Activated CD4-positive, CD25-positive, alpha-beta regulatory T cell treated with anti-CD3 and anti-CD28 coated beads, Interleukin-2, amount 50 U/mL, for 16 hours (primary cell): ENCODE results near the gene PAF1.

Experiments used
- DNase-seq: peaks from one replicate; pipeline ENCODE4 v3.0.0-alpha.2; 2020; ENCODE audit warnings: low read depth, low spot score

The PAF1 gene

DNA sequence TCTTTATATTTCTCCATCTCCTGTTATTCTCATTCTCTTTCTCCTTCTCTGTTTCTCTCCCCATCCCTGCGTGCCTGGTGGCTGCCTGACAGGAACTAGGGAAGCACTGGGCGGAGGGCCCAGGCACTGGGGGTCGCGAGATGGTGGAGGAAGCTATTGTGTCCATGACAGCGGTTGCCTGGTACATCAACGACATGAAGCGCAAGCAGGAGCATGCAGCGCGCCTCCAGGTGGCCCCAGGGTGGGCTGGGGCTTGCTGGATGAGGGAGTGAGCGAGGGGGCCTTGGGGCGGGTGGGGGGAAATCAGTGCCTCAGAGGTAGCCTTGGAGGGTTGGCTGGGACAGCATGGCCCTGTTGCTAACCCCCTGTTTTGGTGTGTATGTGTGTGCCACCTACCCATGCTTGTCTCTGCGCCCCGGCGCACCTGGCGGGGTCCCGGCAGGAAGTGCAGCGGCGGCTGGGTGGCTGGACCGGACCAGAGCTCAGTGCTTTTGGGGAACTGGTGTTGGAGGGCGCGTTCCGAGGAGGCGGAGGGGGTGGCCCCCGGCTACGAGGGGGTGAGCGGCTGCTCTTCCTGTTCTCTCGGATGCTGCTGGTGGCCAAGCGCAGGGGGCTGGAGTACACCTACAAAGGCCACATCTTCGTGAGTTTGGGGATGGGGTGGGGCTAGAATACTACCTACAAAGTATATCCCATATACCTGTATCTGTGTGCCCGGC is 26.7 kb upstream of the PAF1 start:
- no peak for DNase-seq

DNA sequence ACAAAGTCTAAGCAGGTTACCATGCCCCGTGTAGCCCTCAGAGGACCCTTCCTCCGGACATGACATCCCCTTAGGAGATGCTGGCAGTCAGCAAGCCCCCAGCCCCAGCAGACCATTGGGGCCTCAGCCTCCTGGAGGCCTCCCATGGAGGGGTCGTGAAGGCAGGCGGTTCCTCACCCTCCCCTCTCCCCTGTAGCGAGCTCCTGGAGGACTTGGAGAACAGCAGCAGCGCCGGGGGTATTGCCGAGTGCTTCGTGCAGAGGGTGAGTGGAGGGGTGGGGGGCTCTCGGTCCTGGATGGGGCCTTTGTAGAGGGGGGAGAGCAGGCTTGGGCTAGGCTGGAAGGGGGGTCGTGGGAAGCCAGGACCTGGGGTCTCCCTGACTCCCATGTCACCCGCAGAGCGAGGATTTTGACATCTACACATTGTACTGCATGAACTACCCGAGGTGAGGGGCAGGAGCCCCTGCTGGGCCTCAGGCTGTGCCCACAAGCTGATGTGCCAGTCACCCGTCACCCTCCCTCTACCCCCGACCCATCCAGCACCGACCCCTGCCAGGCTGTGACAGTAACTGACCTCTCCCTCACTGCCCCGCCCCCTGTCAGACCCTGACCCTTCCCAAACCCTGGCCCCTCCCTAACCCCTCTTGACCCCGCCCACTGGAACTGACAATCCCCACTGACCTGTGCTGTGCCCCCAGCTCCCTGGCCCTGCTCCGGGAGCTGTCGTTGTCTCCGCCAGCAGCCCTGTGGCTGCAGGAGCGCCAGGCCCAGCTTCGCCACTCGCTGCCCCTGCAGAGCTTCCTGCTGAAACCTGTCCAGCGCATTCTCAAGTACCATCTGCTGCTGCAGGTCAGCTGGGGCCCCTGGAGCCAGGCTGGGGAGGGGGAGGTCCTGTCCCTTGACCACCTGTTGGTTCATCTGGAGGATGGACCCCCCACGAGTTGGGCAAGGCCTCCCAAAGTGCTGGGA is 25.5 kb upstream of the PAF1 start:
- DNase-seq: no peak

DNA sequence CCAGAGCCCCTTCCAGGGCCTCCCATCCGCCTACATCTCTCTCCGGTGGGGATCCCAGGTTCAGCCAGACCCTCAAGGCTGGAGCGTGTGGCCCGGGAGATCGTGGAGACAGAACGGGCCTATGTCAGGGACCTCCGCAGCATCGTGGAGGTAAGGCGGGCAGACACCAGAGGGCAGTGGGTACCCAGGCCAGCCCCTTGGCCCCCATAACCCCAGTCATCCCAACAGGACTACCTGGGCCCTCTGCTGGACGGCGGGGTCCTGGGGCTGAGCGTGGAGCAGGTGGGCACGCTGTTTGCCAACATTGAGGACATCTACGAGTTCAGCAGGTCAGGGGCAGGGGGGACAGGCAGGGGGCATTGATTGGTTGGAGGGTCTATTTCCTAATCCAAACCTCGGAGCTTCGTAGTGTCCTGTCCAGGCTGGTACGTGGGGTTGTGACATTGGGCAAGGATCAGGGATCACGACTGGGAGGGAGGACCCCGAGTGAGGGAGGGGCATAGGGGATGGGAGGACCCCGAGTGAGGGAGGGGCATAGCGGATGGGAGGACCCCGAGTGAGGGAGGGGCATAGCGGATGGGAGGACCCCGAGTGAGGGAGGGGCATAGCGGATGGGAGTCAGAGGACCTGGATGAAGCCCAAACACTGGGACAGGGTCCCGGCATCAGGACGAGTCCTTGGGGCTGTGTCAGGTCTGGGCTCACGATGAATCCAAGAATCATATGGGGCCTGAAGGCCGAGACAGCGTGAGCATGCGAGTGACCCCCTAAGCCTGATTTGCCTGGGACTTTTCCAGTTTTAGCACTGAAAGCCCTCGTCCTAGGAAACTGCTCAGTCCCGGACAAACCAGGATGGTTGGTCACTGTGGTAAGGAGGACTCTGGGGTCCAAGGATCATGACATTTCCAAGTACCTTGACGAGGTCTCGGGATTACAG is 24.5 kb upstream of the PAF1 start:
- no peak for DNase-seq

DNA sequence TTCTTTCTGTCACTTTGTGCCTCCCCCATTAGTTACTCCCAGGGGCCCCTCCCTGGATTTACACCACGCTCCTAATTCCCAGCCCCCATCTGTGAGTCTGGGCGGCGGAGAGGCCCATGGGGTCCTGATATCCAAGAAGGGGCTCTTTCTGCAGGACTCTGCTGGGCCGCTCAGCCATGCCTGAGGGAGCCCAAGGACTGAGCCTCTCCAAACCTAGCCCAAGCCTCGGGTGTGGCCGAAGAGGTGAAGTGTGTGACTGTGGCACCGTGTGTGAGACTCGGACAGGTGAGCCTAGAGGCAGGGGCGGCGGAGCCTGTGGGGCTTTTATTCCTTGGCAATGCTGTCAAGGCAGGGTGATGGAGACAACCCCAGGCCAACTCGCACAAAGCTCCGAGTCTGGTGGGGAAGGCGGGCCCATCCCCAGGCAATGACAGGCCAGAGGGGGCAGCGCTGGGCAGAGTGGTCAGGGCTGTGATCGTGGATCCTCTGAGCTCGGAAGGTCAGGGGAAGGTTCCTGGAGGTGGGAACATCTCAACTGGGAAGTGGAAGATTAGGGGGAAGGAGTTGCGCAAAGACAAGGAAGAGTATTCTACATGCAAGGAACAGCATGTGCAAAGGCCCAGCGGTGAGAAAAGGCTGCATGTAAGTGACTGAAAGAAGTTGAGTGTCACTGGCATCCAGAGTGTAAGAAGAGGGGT is 23.2 kb upstream of the PAF1 start:
- DNase-seq: no peak

DNA sequence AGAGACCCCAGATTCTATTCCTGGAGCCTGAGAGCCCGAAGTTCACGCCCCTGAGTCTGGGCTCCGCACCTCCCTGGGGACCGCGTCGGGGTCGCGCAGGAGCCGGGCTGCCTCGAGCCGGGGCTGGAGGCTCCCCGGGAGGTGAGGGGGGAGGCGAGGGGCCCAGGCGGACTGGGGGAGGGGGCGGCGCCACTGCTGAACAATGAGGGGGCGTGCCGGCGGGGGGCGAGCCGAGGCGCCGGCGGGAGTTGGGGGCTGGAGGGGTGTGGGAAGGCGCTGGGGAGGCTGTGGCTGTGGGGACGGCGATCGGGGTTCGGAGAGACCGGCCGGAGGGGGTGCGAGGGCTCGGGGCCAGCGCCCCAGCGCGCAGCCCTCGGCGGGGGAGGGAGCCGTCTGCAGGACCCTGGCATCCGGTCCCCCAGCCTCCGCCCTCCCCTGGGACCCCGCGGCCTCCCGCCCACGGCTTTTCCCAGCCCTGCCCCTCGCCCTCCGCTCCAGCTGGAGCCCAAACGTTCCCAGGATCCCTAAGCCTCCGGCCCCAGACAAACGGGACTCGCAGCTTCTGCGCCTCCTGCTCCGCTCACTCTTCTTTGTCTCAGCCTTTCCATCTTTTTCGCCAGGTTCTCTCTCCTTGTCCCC is 22.5 kb upstream of the PAF1 start:
- no peak for DNase-seq

DNA sequence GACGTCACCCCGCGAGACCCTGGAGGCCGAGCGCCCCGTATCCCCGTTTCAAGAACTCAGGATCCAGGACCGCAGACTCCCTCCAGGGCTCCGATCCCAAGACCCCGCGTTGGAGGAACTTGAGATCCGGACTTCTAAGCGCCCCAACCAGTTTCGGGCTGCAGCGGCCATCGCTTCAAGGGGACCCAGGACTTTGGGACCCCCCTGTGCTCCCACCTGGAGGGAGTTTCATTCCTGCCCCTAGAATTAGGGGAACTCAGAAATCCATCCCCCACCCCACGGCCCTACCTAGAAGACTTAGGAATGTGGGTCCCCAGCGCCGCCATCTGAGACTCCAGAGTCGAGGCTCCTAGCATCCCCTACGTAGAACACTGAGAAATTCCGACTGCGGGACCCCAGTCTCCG is 22.0 kb upstream of the PAF1 start:
- no peak for DNase-seq

DNA sequence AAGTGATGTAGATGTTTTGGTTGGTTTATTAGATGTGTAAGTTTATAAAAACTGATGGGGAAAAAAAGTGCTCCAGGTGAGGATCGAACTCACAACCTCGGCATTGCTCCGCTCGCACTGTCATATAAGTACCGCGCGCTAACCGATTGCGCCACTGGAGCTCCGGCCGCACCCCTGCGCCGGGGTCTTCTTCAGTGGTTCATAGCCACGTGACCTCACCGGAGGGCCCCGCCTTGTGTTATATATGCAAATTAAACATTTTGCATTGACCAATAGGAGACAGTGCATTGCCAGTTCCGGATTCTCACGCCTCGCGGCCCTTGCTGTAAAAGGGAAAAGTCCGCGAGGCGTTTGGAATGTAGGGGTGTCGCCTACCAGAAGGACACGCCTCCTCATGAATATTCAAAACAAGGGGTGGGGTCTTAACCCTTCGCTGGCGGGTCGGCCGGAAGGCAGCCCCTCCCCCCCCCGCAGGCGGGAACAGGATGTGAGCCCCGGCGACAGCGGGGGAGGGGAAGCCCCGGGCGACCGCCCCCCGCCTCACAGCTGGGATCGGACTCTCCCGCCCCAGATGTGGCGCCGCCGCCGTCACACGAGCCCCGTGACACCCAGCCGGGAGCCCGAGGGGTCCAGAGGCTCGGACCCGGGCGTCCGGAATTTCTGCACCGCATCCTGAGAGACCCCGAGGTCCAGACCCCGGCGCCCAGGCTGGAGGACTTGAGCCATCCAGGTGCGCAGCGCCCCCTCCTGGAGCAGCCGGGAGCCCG is 21.4 kb upstream of the PAF1 start, which contains the start of gene PLEKHG2:
Gene PLEKHG2, plus strand, starts transcription at position 570 of the 767 bp plus-strand sequence. CDS start 1,418 bp downstream, outside the sequence.
- DNase-seq: peak; percentile 93

DNA sequence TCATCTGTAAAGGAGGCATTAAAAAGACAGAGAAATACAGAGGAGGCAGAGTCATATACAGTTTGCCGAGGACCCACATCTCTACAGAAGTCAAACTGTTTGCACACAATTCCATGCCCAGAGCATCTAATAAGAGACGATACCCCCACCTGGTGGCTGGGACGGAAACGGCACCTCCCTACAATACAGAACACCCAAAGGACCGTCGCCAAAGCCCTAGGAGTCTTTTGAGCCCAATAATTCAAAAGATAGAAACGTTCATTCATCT is 20.9 kb upstream of the PAF1 start:
- peak; percentile 85 for DNase-seq

DNA sequence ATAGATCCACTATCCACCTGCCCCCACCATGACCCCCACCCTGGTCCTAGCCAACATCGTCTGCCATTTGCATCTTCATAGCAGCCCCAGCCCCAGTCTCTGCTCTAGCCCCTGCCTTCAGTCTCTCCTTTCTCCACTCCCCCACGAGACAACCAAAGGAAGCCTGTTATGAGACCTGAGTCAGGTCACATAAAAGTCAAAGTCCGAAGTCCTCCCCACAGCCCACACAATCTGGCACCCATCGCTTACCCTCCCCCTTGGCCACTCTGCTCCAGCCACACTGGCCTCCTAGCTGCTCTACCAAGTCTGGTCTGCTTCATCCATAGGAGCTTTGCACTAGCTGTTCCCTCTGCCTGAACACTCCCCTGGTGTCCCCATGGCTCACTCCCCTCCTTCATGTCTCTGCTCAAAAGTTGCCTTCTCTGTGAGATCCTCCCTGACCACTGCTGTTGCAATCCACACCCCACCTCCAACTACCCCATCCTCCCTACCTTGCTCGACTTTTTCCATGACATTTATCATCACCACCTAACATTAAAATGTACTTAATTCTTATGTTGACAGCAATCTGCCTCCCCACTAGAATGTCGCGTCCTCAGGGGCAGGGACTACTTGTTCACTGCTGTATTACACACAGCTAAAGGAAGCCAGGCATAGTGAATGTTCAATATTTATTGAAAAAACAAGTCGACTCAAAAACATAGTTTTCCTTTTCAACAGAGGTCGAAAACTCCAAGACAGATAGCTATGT is 20.4 kb upstream of the PAF1 start:
- DNase-seq: no peak

DNA sequence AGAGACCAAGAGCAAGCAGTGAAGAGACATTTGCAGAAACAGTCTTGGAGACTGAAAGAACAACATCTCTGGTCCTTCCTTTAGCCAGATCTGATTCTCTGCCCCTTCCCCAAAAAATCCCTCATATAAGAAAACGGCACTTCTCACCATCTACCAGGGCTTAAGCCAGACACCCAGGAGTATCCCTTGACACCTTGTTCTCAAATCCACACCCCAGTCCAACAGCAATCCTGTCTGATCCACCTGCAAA is 19.9 kb upstream of the PAF1 start:
- no peak for DNase-seq

DNA sequence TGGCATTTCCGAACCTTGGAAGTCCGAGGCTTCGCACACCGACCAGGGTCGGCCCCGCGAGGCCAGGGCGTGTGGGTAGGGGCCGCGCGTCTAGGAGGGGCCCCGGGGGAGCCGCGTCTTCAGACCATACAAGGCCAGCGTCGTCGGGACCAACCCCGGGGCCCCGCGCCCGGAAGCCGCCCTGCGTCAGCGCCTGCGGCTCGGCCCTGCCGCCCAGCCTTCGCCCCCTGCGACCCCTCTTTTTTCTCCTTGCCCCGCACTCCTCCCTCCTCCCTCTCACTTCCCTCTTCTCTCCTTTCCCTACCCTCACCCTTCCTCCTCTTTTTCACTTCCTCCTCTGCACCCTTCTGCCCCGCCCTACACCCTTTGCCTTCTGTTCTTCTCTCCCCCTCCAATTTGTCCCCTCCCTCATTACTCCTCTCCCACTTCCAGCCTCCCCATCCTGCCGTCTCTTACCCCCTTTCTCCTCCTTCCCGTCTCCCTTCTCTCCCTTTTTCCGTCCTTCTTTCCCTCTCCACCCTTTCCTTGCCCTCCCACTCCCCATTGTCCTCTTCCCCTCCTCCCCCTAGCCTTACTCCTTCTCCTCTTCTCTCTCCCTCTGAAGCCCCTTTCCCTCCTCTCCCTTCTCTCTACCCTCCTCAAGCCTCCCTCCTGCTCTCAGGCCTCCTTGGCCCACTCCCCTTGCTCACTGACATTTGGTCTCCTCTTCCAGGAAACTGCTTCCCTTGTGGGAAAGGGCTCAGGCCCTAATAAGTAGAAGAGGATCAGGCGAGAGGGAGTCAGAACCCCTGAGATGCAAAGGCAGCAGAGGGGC is 19.3 kb upstream of the PAF1 start:
- no peak for DNase-seq

DNA sequence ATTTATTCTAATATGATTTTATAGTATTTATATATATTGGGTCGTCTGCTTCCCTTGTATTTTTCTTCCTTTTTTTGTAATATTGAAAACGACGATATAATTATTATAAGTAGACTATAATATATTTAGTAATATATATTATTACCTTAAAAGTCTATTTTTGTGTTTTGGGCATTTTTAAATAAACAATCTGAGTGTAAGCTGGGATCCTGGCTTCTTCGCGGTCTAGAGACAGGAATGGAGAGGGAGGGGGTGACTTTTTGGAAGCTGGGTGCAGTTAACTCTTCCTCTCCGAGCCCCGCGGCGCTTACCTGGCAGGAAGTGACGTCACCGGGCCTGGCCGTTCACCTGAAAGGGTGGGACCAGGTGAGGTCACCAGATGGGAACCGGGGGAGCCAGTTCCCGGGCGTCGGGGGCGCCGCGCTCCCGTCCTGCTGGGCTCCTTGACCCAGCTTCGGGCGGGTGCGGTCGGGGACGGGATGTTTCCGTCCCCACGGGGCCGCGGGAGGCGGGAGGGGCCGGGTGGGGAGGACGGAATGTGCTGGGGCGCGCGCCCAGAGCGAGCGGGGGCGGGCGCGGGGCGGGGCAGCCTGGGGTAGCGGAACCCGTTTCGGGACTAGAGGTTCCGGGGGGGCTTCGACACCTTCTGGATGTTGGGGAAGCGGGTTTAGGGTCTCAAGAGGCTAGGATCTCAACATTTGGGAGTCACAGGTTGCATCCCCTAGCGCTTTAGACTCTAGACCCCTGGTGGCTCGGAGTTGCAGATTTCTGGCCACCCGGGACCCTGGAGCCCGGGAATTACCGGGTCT is 18.5 kb upstream of the PAF1 start:
- peak; percentile 73 for DNase-seq

DNA sequence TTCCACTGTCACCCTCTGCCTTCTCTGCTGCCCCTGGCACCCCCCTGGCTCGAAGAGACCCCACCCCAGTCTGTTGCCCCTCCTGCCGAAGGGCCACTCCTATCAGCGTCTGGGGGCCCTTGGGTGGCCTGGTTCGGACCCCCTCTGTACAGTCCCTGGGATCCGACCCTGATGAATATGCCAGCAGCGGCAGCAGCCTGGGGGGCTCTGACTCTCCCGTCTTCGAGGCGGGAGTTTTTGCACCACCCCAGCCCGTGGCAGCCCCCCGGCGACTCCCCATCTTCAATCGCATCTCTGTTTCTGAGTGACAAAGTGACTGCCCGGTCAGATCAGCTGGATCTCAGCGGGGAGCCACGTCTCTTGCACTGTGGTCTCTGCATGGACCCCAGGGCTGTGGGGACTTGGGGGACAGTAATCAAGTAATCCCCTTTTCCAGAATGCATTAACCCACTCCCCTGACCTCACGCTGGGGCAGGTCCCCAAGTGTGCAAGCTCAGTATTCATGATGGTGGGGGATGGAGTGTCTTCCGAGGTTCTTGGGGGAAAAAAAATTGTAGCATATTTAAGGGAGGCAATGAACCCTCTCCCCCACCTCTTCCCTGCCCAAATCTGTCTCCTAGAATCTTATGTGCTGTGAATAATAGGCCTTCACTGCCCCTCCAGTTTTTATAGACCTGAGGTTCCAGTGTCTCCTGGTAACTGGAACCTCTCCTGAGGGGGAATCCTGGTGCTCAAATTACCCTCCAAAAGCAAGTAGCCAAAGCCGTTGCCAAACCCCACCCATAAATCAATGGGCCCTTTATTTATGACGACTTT is 17.7 kb upstream of the PAF1 start:
- no peak for DNase-seq

DNA sequence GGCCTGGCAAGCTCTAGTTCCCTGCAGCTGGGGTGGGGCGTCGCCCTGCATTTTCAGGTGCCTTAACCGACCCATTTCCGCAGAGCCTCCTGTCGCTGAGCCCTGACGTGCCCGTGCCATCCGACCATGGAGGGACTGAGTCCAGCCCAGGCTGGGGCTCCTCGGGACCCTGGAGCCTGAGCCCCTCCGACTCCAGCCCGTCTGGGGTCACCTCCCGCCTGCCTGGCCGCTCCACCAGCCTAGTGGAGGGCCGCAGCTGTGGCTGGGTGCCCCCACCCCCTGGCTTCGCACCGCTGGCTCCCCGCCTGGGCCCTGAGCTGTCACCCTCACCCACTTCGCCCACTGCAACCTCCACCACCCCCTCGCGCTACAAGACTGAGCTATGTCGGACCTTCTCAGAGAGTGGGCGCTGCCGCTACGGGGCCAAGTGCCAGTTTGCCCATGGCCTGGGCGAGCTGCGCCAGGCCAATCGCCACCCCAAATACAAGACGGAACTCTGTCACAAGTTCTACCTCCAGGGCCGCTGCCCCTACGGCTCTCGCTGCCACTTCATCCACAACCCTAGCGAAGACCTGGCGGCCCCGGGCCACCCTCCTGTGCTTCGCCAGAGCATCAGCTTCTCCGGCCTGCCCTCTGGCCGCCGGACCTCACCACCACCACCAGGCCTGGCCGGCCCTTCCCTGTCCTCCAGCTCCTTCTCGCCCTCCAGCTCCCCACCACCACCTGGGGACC is 16.9 kb upstream of the PAF1 start:
- DNase-seq: no peak

DNA sequence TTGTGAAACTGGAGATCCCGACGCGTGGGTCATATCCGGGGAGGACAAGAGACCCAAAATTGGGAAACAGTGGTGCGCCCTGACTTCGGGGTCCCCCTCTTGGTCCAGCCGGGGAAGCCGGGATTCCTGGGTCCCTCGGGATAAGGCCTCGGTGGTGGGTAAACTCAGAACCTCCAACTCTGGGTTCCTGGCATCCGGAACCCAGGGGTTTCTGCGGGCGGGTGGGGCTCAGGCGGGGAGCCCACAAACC is 16.4 kb upstream of the PAF1 start:
- DNase-seq: peak; percentile 44

DNA sequence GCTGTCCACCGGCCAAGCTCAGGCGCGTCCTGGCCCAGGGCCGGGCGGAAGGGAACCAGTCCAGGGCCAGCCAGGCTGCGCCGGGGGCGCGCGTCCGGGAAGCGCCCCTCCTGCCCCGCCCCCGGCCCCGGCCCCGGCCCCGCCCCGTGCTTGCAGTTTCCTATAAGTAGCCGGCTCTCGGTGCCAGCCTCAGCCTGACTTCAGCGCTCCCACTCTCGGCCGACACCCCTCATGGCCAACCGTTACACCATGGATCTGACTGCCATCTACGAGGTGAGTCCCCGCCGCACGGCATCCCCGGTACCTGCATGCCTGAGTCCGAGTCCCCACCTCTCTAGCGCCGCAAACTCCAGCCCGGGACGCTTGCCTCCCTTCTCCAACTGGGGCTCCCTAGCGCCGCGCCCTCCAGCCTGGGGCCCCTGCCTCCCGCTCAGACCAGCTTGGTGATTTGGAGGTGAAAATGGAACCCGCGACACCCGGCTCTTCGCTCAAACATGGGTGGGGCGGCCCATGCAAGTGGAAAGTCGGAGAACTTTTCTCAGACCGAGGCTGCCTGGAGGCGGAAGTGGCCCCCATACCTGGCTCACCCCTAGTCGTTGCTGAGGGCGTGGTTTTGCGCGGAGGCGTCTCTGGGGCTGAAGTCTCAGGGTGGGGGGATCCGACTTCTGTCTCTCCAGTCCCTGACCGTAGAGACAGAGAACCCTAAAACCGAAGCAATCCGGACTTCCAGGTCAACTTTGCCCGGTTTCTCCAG is 15.9 kb upstream of the PAF1 start, which contains the start of gene ZFP36:
Gene ZFP36, plus strand, starts transcription at position 192 of the 754 bp plus-strand sequence. Its CDS starts 58 bp downstream, at position 250.
- peak; percentile 79 for DNase-seq
